ENCODE results near the gene NPM3.

DNA sequence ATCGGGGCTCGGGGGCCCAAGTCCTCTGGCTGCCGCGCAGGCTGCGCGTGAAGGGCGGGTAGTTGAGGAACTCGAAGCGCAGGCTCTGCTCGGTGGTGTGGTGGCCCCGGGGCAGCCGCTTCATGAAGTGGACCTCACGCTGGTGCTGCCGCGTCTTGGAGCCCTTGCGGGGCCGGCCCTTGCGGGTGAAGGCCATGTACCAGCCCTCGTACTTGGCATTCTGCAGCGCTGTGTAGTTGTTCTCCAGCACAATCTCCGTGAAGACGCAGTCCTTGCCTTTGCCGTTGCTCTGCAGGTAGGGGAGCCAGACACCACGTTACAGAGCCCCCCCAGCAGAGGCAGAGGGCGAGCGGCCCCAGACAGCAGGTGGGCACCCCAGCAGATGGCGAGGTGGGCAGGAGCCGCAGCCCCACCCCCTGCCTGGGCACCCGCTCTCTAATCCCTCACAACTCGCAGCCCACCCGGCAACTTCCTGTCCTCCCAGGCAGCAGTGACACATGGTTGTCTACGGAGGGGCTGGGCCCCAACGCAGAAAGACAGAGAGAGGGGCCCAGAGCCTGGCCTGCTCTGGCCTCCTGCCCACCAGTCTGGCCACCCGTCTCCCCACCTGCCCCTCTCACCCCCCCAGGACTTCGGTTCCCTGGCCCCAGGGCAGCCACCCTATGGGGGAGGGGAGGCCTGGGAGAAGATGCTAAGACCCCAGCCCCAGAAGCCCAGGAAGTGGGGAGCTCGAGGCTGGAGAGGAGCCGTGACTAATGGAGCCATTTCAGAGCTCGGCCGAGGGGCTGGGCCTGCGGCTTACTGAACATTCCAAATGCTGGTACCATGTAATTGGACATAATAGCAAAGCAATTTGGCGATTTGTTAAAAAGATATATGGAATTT, 12.7 kb downstream of the NPM3 start:
- TF ChIP-seq, protein P1, sequence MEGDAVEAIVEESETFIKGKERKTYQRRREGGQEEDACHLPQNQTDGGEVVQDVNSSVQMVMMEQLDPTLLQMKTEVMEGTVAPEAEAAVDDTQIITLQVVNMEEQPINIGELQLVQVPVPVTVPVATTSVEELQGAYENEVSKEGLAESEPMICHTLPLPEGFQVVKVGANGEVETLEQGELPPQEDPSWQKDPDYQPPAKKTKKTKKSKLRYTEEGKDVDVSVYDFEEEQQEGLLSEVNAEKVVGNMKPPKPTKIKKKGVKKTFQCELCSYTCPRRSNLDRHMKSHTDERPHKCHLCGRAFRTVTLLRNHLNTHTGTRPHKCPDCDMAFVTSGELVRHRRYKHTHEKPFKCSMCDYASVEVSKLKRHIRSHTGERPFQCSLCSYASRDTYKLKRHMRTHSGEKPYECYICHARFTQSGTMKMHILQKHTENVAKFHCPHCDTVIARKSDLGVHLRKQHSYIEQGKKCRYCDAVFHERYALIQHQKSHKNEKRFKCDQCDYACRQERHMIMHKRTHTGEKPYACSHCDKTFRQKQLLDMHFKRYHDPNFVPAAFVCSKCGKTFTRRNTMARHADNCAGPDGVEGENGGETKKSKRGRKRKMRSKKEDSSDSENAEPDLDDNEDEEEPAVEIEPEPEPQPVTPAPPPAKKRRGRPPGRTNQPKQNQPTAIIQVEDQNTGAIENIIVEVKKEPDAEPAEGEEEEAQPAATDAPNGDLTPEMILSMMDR (IDR thresholded peaks at IDR 0.05; ENCODE audit: low read depth, low read length, missing input control), result no peak
- TF ChIP-seq, protein P2, sequence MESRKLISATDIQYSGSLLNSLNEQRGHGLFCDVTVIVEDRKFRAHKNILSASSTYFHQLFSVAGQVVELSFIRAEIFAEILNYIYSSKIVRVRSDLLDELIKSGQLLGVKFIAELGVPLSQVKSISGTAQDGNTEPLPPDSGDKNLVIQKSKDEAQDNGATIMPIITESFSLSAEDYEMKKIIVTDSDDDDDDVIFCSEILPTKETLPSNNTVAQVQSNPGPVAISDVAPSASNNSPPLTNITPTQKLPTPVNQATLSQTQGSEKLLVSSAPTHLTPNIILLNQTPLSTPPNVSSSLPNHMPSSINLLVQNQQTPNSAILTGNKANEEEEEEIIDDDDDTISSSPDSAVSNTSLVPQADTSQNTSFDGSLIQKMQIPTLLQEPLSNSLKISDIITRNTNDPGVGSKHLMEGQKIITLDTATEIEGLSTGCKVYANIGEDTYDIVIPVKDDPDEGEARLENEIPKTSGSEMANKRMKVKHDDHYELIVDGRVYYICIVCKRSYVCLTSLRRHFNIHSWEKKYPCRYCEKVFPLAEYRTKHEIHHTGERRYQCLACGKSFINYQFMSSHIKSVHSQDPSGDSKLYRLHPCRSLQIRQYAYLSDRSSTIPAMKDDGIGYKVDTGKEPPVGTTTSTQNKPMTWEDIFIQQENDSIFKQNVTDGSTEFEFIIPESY (IDR thresholded peaks at IDR 0.05), result no peak
- TF ChIP-seq, protein P3, sequence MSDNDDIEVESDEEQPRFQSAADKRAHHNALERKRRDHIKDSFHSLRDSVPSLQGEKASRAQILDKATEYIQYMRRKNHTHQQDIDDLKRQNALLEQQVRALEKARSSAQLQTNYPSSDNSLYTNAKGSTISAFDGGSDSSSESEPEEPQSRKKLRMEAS (IDR thresholded peaks at IDR 0.05), result no peak
- TF ChIP-seq YY1 (IDR thresholded peaks at IDR 0.05) (no peak), EGR1 (IDR thresholded peaks at IDR 0.05; ENCODE audit: low read depth in 2 of 2) (no peak), TAF1 (conservative IDR thresholded peaks at IDR 0.05) (no peak), HNF4A (conservative IDR thresholded peaks at IDR 0.05) (no peak), HNF4G (IDR thresholded peaks at IDR 0.05) (no peak)
- TF ChIP-seq, protein P4, sequence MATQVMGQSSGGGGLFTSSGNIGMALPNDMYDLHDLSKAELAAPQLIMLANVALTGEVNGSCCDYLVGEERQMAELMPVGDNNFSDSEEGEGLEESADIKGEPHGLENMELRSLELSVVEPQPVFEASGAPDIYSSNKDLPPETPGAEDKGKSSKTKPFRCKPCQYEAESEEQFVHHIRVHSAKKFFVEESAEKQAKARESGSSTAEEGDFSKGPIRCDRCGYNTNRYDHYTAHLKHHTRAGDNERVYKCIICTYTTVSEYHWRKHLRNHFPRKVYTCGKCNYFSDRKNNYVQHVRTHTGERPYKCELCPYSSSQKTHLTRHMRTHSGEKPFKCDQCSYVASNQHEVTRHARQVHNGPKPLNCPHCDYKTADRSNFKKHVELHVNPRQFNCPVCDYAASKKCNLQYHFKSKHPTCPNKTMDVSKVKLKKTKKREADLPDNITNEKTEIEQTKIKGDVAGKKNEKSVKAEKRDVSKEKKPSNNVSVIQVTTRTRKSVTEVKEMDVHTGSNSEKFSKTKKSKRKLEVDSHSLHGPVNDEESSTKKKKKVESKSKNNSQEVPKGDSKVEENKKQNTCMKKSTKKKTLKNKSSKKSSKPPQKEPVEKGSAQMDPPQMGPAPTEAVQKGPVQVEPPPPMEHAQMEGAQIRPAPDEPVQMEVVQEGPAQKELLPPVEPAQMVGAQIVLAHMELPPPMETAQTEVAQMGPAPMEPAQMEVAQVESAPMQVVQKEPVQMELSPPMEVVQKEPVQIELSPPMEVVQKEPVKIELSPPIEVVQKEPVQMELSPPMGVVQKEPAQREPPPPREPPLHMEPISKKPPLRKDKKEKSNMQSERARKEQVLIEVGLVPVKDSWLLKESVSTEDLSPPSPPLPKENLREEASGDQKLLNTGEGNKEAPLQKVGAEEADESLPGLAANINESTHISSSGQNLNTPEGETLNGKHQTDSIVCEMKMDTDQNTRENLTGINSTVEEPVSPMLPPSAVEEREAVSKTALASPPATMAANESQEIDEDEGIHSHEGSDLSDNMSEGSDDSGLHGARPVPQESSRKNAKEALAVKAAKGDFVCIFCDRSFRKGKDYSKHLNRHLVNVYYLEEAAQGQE (IDR thresholded peaks at IDR 0.05), result no peak
